Osteocyte (in vitro differentiated cells): ENCODE measurements around the gene IQGAP3. TPM values are rescaled to one million over a fixed set of nuclear protein-coding genes. Genes with fewer than 3 reads are reported as not detected.

ENCODE experiments used
- DNase-seq: peaks from one replicate; pipeline ENCODE4 v3.0.0; 2021; ENCODE audit warnings: mixed read lengths; ENCODE audit not compliant: unreplicated experiment; ENCODE audit errors: extremely low spot score
- H3K27ac Mint-ChIP-seq: one replicate; pipeline ENCODE4 v1.8.0; 2021; ENCODE audit warnings: mild to moderate bottlenecking, mixed read lengths; ENCODE audit not compliant: unreplicated experiment
- H3K27me3 Mint-ChIP-seq: one replicate; pipeline ENCODE4 v1.8.0; 2021; ENCODE audit warnings: mixed read lengths; ENCODE audit not compliant: unreplicated experiment
- H3K36me3 Mint-ChIP-seq: one replicate; pipeline ENCODE4 v1.8.0; 2021; ENCODE audit warnings: mixed read lengths; ENCODE audit not compliant: unreplicated experiment
- H3K4me1 Mint-ChIP-seq: one replicate; pipeline ENCODE4 v1.8.0; 2021; ENCODE audit warnings: mixed read lengths; ENCODE audit not compliant: unreplicated experiment
- H3K4me3 Mint-ChIP-seq: one replicate; pipeline ENCODE4 v1.8.0; 2021; ENCODE audit warnings: mild to moderate bottlenecking, moderate library complexity, mixed read lengths; ENCODE audit not compliant: unreplicated experiment
- H3K9me3 Mint-ChIP-seq: one replicate; pipeline ENCODE4 v1.8.0; 2021; ENCODE audit warnings: mixed read lengths; ENCODE audit not compliant: unreplicated experiment
- CTCF ChIP-seq: fragments of 200-600 bp; sonication (generic); IDR thresholded peaks from 2 replicates; pipeline ENCODE4 v1.5.0; 2021; ENCODE audit warnings: antibody characterized with exemption, mild to moderate bottlenecking, moderate library complexity
- total RNA-seq: library from RNA; stranded (reverse); gene quantifications from 2 replicates; pipeline ENCODE4 v1.2.1, GENCODE V29; 2021

IQGAP3 gene
- total RNA-seq, 1 donor from 2014 or later: 9.8 TPM

DNA sequence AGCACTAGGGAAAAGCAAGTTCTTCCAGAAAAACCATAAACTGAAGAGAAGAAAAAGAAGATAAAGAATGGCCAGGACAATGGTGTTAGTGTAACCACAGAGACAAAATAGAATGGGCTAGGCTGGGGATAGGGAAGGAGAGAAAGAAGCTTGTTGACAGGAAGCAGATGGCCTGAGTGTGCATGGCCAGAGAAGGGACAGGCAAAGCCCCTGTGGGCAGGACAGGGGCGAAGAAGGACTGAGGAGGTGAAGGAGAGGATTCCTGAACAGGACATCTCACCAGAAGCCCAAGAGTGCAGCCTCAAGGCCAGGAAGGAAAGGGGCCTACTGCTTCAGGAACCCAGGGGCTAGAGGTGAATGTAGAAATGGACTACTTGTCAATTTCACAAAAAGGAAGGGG lies 29.3 kb downstream of the IQGAP3 start:
- Mint-ChIP-seq H3K4me1 (no peaks in the 10 kb centered on the region), H3K4me3 (no peak overlapping the region), H3K27ac (no peak overlapping the region), H3K36me3 (peaks cover 9% of the 10 kb centered on the region), H3K27me3 (no peaks in the 10 kb centered on the region), H3K9me3 (no peaks in the 10 kb centered on the region)
- TF ChIP-seq CTCF: no peak
- no peak for DNase-seq

DNA sequence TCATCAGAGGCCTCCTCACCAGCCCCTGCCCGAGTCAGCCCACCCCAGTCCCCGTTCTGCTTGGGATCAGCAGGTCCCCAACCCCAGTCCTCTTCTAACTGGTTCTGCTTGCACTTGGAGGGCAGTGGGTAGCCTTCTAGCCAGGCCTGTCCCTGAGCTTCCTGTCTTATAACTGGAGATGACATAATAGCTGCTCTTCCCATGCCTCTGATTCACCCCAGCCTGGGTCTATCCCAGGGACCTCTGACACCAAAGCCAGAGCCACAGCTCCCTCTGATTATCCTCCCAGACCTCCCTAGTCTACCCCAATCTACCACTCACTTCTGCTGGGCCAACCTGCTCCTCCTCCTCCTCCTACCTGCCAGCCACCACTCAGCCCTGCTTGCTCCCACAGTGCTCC lies 31.4 kb downstream of the IQGAP3 start:
- H3K9me3 Mint-ChIP-seq: no peaks in the 10 kb centered on the region
- H3K27ac Mint-ChIP-seq: no peak overlapping the region
- H3K36me3 Mint-ChIP-seq: peaks cover 9% of the 10 kb centered on the region
- no peak for TF ChIP-seq CTCF
- DNase-seq: no peak
- no peaks in the 10 kb centered on the region for H3K4me1 Mint-ChIP-seq
- no peak overlapping the region for H3K4me3 Mint-ChIP-seq
- no peaks in the 10 kb centered on the region for H3K27me3 Mint-ChIP-seq

- Mint-ChIP-seq H3K36me3 (peaks cover 9% of the 10 kb centered on the region), H3K27ac (no peak overlapping the region), H3K27me3 (no peaks in the 10 kb centered on the region), H3K9me3 (no peaks in the 10 kb centered on the region), H3K4me1 (no peaks in the 10 kb centered on the region), H3K4me3 (no peak overlapping the region)
- no peak for DNase-seq
- TF ChIP-seq CTCF: no peak
Measured at GRCh38 chr1:156539818-156540355, 32.5 kb downstream of the IQGAP3 start.

DNA sequence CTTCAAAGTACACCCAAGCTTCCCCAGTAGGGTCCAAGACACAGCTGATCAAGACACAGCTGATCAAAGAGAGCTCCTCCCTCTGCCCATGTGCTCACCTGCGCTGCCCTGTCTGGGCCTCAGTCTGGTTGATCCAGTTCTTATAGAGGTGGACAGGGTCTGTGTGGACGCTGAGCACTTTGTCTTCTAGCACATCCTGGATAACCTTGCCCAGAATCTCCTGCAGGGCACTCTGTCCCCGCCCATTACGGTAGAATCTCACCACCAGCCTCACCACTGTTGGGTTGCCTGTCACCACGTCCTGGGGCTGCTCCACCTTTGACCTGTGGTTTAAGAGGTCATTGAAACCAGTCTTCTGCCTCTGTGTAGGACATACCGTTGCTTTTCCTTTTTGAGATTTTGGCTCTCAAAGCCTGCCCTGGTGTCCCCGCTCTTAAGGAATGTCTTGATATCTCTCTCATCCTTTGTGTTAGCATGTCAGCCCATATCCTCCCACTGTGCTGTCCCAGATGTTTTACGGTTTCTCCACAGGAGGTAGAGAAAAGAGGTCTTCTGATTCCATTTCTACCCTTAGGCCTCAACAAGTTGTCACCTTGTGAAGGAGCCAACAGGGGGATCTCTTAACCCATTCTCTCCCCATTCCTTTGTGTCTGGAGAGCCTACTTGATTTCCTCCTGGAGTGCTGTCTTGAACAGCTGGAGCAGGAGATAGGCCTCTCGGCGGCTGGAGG lies 33.5 kb downstream of the IQGAP3 start:
- Mint-ChIP-seq H3K36me3 (peaks cover 9% of the 10 kb centered on the region), H3K4me1 (no peaks in the 10 kb centered on the region), H3K4me3 (no peak overlapping the region), H3K9me3 (no peaks in the 10 kb centered on the region), H3K27me3 (no peaks in the 10 kb centered on the region), H3K27ac (no peak overlapping the region)
- TF ChIP-seq CTCF: no peak
- DNase-seq: no peak

DNA sequence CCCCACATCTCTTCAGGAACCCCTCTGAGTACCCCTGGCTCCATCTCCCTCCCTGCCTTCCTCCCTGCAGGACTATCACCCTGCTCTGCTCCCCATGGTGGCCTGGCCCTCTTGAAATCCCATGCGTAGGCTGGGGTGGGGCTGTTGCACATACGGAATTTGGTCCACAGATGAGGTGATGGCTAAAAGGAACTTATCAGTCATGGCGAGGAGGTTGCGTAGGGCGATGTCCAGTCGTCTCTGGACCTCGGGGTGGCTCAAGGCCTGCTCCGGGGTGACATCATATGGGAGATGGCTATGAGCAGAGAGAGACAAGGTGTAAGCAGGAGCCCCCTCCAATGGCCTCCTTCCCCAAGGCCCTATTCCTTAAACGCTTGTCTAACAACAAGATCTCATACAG lies 35.3 kb downstream of the IQGAP3 start:
- no peak for DNase-seq
- no peak overlapping the region for H3K27ac Mint-ChIP-seq
- TF ChIP-seq CTCF: no peak
- peaks cover 6% of the 10 kb centered on the region for H3K36me3 Mint-ChIP-seq
- H3K9me3 Mint-ChIP-seq: no peaks in the 10 kb centered on the region
- no peaks in the 10 kb centered on the region for H3K27me3 Mint-ChIP-seq
- no peaks in the 10 kb centered on the region for H3K4me1 Mint-ChIP-seq
- H3K4me3 Mint-ChIP-seq: no peak overlapping the region
